CD4-positive, alpha-beta T cell treated with Interleukin-21 for 1 hour (primary cell): ENCODE data around the gene APCDD1L.

Experiments used
- DNase-seq: peaks from one replicate; pipeline ENCODE4 v3.0.0-alpha.2; 2020

Gene APCDD1L

DNA sequence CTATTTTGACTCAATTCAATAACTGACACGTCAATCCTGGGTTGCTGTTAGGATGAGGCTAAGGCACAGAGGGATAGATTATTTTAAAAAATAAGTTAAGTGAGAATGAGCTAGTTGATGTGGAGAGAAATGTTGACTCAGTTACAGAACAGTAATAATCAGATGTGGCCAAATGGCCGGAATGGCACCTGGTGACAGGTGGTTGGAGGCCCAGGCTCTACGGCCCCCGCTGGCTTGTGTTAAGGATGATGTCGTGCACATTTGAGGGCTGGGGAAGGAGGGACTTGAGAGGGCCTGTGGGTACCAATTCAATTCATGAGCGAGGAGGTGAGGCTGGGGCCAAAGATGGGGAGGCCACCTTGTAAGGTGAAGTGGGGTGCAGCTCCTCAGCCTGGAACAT lies 31.7 kb downstream of the APCDD1L start:
- DNase-seq: no peak

- no peak for DNase-seq
Observed at GRCh38 chr20:58483051-58483450, 32.1 kb downstream of the APCDD1L start.

- DNase-seq: no peak
Observed at GRCh38 chr20:58482416-58482815, 32.8 kb downstream of the APCDD1L start.

GRCh38 chr20:58481481-58482021 lies 33.6 kb downstream of the APCDD1L start:
- DNase-seq: peak; percentile 33

DNA sequence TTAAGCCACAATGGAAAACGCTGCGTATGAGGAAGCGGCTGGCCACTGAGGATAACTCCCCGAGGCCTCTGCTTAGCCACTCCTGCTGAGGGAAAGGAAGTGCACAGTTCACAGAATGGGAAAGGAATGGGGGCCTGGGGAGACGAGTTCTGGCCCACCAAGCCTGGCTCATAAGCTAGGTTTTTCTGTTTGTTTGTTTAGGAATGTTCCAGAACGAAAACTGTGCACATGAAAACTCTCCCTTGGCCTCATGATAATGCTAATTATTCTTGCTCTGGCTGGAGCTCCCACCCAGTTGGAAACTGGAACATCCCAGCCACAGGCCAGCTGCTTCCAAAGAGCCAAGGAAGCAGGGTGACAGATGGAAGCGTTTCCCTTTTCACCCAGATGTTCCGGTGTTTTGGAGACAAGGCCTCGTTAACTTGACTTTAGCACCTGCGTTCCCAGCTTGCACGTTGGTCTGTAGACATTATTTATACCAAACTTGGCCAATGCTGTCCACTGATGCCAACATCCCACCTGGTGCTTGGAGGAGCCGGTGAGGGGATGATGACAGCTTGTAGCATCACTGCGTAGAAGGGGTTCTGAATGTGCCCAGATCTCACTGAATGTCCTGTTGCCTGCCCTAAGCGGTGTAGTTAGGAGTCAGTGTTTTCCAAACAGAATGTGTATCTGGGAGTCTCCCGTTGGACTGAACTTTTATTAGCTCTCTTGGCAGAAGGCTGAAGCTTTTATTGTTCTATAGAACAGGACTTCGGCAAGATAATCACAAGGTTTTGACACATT lies 34.5 kb downstream of the APCDD1L start:
- no peak for DNase-seq

DNA sequence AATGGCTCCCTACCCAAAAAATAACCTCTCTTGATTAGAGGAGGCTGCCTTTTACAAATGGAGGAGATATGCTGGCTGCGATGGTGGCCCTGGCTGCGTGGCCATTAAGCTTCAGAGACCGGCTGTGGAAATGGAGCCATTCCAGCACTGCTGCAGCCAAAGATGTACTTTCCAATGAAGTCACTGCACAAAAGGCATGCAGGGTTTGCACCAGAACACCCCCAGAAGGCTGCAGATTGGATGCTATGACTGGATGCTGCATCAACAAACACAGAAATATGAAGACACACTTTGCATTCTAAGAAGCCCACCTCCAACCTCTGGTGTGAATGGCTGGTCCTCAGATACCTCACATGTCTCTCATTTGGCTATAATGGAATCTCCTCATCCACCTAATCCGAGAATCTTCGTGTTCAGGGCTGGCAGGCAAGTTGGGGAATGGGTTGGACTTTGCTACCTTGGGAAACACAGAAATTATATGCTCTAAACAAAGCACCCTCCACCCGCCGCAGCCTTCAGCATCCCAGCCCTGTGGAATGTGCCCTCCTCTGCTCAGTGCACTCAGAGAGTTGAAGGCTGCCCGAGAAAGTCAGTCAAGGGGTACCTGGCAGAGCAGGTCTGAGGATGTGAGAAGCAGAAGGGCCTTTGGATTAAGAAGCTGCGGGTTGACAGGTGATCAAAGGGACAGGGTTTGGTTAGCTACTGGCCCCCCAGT lies 35.3 kb downstream of the APCDD1L start:
- DNase-seq: no peak

- DNase-seq: no peak
Observed at GRCh38 chr20:58478141-58478805, 36.9 kb downstream of the APCDD1L start.

DNA sequence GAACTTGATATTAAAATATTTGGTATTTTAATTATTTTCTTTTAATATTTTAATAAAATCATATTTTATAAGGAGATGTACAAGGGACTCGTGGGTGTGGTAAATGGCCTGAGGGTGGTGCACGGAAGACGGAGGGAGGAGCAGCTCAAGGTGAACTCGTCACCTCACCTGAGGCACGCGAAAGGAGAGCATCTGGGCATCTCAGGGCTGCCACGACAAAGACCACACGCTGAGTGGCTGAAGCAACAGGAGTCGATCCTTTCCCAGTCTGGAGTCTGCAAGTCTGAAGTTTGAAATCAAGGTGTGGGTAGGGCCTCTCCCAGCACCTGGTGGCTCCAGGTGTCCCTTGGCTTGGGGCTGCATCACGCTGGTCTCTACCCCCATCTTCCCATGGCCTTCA lies 39.7 kb downstream of the APCDD1L start:
- DNase-seq: no peak

DNA sequence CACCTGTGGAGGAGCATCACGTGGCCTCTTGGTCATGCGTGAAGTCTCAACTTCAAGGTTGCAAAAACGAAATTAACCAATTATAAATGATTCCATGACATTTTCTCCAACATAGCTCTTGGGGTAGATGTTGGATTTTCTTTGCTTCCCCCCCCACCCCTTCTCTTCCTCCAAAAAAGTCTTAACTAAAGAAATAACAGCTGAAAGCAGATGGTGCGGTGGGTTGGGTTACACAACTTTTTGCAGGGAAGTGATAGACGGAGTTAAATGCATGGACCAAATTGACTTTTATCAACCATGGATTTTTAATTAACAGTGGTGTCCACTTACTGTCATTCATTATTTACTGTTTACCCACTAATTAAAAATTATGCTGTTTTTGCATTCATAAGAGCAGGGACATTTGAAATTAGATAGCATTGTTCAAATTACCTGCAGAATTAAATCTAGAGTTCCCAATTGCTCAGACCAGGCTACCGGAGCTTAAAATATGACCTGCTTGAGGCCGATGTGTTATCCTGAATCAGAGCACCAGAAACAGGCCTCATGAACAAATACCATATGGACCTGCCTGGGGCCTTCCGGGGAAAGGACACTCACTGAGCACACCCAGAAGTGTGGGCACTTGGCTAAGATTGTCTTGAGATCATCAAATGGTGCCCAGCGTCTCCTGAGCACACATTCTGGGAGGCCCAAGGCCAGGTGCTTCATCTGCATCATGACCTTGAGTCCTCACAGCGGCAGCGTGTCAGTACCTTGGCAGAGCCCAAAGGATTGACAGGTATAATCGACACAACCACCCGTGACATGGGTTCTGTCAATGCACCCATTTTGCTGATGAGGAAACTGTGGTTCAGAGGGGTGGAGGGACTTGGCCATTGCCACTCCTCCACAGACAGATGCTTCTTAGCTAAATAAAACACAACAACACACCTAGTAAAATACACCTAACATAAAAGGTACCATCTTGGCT lies 41.5 kb downstream of the APCDD1L start:
- DNase-seq: no peak

- DNase-seq: no peak
Observed at GRCh38 chr20:58472273-58473018, 42.8 kb downstream of the APCDD1L start.

- DNase-seq: no peak
Observed at GRCh38 chr20:58471193-58472164, 43.7 kb downstream of the APCDD1L start.

DNA sequence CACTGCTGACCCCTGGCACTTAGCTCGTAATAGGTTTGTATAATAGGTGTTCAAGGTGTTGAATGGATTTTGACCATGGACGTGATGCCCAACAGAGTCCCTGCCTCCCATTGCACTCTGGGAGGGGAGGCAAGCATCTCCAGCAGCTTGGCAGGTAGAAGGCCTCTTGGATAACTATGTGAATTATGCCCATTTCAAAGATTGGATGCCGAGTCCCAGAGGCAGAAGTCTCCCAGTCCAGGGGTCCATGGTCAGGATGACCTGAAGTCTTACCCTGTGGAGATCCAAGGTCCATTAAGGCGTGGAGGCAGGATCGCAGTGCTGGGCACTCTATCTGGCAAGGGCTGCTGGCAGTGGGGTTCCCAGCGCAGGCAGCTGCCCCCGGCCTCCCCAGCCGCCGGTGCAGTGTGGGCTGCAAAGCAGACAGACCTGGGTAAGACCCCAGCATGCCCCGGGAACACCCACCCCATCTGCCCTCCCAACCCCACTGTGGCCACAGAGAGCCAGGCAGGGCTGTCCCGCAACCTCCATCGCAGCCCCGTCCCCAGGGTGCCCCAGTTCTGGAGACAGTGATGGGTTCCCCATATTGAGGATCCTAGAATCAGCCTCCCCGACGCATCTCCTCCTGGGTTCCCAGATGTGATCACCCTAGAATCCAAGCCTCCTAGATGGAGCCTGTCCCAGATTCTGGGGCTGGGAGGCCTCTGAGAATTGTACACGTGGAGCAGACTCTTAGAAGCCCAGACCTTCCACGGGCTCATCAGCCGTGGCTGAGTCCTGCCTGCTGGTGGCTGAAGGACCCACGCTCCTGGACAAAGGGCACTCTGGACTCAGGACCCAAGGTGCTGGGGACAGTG lies 44.6 kb downstream of the APCDD1L start:
- no peak for DNase-seq

GRCh38 chr20:58469616-58470015 lies 45.6 kb downstream of the APCDD1L start:
- DNase-seq: no peak

DNA sequence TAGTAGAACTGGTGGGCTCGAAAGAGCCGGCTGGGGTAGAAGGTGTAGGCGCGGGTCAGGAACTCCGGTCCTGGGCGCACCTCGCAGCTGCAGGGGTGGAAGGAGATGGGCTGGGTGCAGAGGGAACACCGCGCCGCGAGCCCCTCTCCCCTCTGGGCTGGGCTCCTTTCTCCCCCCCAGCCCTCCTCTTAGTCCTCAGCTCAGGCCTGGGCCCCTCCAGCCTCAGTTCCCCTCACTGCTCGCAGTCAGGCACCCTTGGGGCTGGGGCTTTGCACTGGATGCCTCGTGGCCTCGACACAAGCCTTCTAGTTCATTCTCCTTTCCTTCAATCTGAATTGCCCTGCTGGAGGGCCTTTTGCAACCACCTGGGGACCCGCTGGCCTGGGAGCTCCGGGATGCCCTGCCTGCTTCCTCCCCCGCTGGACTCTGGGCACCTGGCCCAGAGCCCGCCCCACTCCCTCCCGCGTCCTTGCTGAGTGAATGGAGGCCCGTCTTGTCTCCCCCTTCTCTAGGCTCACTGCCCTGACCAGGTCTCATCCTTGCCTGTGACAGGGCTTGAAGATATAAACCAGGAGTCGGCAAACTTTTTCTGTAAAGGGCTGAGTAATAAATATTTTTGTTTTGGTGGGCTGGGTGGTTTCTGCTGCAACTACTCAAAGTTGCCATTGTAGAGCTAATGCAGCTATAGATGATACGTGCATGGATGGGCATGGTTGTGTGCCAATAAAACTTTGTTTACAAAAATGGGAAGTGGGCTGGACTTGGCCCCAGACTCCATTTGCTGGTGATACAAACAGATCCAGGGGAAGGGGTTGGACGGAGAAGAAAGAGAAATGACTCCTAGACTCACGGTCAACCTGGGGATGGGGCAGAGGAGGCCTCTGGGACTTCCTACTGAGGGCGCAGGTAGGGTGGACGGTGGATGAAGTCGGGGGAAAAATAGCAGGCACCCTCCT lies 47.3 kb downstream of the APCDD1L start:
- no peak for DNase-seq

- DNase-seq: no peak
Observed at GRCh38 chr20:58466729-58467571, 48.2 kb downstream of the APCDD1L start.

DNA sequence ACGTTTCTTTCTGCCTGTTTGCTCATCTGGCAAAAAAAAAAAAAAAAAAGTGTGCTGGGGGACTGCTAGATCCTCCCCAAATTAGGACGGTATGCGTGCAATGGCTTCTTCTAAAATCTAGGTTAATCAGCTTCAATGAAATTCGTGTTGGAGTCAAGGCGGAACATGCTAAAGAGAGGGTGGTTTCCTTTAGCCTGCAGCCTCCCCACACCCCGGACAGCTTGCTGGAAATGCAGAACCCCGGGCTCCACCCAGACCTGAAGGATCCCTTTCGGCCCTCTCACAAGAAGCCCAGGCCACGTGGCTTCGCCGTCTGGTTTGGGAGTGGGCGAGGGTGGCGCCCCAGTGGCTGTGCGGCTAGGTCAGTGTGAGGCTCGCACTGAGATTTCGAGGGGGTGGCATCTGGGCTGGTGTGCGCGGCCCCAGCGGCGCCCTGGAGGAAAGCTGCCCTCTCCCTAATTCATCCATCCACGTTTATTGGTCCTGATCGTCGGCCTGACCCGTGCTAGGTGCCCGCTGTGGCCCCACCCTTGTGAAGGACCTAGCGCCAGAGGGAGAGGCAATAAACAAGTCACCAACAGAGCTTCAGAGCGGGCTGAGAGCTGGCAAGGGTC lies 49.0 kb downstream of the APCDD1L start:
- DNase-seq: no peak

GRCh38 chr20:58464838-58465237 lies 50.4 kb downstream of the APCDD1L start:
- DNase-seq: no peak
